NCI-H1048 (cell line): ENCODE measurements around the gene MMP20.
"Not testable (repeated sequence)": the region's sequence is repeated elsewhere in the genome, so short reads cannot be mapped to it uniquely, and the experiment has no call there.

ENCODE experiments used
- DNase-seq: peaks from one replicate; lab custom pipeline; 2025; lab: John Stamatoyannopoulos, UW

MMP20 gene, protein sequence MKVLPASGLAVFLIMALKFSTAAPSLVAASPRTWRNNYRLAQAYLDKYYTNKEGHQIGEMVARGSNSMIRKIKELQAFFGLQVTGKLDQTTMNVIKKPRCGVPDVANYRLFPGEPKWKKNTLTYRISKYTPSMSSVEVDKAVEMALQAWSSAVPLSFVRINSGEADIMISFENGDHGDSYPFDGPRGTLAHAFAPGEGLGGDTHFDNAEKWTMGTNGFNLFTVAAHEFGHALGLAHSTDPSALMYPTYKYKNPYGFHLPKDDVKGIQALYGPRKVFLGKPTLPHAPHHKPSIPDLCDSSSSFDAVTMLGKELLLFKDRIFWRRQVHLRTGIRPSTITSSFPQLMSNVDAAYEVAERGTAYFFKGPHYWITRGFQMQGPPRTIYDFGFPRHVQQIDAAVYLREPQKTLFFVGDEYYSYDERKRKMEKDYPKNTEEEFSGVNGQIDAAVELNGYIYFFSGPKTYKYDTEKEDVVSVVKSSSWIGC

GRCh38 chr11:102625177-102625576 is at the start of gene MMP20:
Gene MMP20 (minus strand): TSS chr11:102625332. CDS start chr11:102625319, 13 bp downstream.
- DNase-seq, result no peak

GRCh38 chr11:102669664-102670063 is 44.5 kb upstream of the MMP20 start:
- no peak for DNase-seq

DNA sequence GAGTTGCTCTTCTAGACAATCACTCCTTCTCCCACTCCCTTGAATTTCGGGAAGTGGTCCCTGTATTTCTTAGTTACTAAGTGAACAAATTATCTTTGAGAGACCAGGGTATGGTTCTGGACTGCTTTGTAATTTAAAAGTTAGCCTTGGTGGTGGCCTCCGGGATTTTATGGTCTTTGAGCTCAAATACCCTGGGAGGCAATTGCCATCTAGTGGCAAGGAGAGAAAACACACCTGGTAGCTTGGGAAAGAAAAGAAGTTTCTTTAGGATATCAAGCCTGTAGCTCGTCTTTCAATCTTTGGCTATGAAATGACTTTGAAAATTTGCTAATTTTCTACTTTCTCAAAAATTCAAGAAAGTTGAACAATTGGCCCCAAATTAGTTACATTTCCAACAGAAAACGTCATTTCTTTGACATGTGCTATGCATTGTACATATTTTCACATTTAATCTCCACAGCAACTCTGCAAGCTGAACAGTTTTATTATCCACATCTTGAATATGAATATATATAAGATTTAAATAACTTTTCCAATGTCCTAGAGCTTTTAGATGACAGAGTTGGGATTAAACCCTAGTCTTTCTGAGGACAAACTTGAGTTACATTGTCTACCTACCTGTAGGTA is 41.3 kb upstream of the MMP20 start:
- peak; percentile 18 for DNase-seq

DNA sequence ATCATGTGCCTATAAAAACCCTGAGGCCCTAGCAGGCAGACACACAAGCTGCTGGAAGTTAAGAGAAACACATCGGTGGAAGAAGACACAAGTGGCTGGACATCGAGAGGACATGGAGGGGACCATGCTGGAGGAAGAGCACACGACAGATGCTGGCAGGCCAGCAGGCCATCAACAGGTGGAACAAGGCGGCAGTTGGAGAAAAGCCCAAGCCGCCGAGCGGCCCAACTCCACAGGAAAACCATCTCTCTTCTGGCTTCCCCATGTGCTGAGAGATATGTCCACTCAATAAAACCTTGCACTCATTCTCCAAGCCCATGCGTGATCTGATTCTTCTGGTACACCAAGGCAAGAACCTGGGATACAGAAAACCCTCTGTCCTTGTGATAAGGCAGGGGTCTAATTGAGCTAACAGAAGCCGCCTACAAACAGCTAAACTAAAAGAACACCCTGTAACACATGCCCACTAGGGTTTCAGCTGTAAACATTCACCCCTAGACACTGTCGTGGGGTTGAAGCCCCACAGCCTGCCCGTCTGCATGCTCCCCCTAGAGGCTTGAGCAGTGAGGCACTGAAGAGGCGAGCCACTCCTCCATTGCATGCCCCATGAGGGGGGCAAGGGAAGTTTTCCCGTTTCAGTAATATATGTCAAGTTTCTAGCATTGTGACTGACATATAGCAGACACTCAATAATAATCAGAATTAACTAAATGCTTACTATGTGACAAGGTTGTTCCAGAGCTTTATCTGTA is 39.0 kb upstream of the MMP20 start:
- no peak for DNase-seq

- no peak for DNase-seq
Observed at GRCh38 chr11:102662607-102663006, 37.5 kb upstream of the MMP20 start.

- DNase-seq, result no peak
Observed at GRCh38 chr11:102661040-102661439, 35.9 kb upstream of the MMP20 start.

- DNase-seq, result no peak
Observed at GRCh38 chr11:102656528-102656927, 31.4 kb upstream of the MMP20 start.

DNA sequence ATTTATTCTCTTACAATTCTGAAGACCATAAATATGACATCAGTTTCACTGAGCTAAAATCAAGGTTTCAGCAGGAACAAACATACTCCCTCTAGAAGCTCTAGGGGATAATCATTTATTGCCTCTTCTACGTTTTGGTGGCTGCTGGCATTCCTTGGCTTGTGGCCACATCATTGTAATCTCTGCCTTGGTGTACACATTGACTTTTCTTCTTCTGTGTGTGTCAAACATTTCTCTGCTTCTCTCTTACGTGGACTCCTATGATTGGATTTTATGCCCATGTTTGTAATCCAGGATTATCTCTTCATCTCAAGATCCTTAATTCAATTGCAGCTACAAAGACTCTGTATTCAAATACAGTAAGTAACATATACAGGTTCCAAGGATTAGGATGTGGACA is 30.4 kb upstream of the MMP20 start:
- DNase-seq, result no peak

- DNase-seq, result no peak
Observed at GRCh38 chr11:102654761-102655160, 29.6 kb upstream of the MMP20 start.

GRCh38 chr11:102653744-102654291 is 28.7 kb upstream of the MMP20 start:
- DNase-seq, result no peak

DNA sequence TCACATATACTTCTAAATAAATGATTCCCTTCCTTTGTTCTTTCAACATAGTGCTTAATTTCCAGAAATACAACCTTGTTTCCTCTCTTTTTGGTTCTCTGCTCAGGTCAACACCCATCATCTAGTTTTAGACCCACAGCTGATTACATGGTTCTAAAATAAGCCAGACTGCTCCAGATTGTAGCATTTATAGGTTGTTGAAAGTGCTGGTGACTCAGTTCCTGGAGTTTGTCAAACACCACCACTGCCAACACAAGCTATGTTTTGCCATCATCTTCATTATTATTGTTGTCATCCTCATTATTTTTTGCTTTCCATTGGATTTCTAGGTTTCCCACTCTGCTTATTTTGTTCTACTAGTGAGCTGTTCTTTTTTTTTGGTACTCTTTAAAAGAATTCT is 22.3 kb upstream of the MMP20 start:
- no peak for DNase-seq

DNA sequence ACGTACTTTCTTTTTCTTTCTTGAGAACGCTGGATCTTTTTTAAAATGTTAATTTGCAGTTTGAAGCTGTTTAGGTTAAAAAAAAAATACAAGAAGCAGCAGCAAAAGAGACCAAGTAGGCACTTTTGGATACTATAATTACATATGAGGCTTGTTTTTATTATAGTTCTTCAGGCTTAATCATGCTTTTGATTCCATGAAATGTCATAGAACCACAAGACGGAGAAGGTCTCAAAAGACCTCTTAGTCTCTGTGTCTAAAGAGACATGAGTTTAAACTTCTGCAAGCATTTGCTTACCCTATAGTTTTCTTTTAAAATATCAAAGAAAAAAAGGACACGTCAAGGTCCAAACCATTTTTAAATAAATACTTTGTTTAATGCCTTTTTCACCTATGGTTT is 18.8 kb upstream of the MMP20 start:
- no peak for DNase-seq

DNA sequence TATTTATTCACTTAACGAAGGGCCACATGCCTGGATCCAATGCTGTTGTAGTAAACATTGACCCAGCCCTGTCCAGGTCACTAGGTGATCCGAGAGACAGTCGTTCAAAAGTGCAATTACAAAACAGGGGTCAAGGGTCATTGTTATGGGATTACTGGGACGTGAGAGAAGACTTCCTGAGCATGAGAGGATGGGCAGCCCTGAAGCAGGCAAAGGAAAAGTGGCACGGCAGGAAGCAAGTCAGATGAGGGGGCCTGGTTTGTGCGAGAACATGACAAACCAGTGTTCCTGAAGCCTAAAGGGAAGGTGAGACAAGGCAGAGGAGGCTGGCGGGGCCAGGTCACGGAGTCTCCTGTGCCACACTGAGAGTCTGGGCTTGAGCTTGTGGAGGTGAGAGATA is 15.8 kb upstream of the MMP20 start:
- no peak for DNase-seq

GRCh38 chr11:102639656-102640055 is 14.5 kb upstream of the MMP20 start:
- DNase-seq, result no peak

GRCh38 chr11:102637731-102638130 is 12.6 kb upstream of the MMP20 start:
- no peak for DNase-seq

GRCh38 chr11:102633385-102634026 is 8.4 kb upstream of the MMP20 start:
- no peak for DNase-seq

GRCh38 chr11:102632026-102632425 is 6.9 kb upstream of the MMP20 start:
- DNase-seq, result no peak

DNA sequence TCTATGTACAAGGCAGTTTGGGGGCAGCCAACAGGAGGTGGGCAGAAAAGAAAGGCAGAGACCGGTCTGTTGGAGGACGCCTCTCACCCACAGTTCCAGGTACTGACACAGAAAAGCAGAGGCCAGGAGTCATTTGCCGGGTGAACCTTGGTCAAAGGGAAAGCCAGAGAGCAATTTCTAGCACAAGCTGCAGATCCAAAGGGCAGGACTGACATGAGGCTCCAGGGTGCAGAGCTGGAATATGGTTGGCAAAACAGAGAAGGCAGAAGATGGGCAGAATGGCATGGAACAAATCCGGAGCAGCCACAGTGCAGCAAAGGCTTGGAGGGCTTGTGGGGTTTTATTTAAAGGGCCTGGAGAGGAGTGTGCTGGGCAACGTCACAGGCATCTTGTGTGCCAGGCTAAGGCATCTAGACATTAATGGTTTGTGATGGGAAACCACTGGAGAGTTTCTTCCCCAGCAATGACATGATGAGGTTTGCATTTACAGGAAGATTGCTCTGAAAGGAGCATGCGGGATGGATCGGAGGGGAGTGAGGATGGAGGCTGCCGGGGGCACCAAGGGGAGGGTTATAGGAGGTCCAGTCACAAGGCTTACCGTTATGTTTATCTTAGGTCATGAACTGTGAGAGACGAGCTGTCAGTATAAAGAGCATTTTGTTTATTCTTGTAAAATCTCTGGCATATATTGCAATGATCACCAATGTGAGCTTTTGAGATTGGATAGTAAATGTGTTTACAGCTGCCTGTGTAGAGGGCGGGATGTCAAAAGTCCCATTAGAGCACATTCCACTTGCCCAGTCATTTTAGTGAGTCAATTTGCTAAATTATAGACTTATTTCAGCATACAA is 5.7 kb upstream of the MMP20 start:
- DNase-seq, result no peak

DNA sequence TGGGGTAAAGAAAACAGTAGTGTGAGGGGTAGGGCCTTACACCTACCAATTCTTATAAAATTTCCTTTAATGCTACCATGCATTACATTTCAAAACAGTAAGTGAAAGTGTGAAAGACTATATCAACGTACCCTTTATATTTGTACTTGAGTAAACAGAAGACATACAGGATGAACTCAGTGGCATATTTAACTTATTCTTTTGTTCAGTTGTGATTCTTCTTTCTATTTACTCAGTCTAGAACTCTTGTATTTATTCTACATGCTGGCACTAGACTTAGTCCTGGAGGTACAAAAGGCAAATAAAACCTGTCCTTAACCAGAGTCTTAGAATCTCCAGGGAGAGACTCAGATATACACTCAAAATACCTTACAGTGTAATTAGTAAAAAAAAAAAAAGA is 4.8 kb upstream of the MMP20 start:
- DNase-seq, result not testable (repeated sequence)

DNA sequence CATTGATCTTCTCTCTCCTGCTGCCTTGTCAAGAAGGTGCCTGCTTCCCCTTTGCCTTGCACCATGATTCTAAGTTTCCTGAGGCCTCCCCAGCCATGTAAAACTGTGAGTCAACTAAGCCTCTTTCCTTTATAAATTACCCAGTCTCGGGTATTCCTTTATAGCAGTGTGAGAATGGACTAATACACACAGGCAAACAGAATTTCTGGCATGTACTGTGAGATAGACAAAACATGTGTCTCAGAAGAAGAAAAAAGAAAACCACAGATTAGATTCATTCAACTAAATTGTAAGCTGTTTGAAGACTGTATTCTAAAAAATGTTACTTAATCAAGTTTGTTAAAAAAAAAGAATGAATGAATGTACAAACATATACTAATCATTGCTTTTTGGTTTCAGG is 1.5 kb upstream of the MMP20 start:
- DNase-seq, result no peak

DNA sequence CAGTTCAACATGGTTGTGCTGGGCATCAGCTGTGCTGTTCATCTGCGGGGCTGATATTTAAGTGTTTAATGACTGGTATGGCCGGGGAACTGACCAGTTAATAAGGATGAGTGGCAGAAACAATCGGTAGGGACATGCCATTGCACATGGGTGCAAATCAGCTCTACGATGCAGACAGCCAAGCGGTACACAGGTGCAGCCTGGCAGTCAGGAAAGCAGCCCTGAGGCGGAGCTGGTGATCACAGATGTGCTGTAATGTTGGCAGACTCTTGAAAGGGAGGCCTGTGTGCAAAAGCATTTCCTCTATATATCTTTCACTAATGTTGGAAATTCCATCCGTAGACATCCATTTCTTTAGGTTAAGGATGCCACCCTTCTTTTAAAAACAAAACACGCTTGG is 1.1 kb downstream of the MMP20 start:
- DNase-seq, result no peak
